T follicular helper cell (primary cell): ENCODE data around the gene STYXL2.

Experiments
- DNase-seq: peaks from one replicate; pipeline ENCODE4 v3.0.0-alpha.2; 2020; ENCODE audit warnings: low read depth
- total RNA-seq, 2 experiments: gene quantifications; one replicate each; lab custom pipeline; 2026; lab: John Stamatoyannopoulos, UW

STYXL2 gene
- 0 reads per million in 2 experiments for total RNA-seq

GRCh38 chr1:167093846-167094516 lies at the start of gene STYXL2:
Gene STYXL2, plus strand, starts transcription at chr1:167094075. Its CDS starts 775 bp downstream, at chr1:167094850.
- no peak for DNase-seq

GRCh38 chr1:167051907-167052306 lies 42.0 kb upstream of the STYXL2 start:
- no peak for DNase-seq

GRCh38 chr1:167052389-167052788 lies 41.5 kb upstream of the STYXL2 start:
- DNase-seq, result no peak

GRCh38 chr1:167054531-167054930 lies 39.3 kb upstream of the STYXL2 start:
- DNase-seq, result no peak

GRCh38 chr1:167054946-167055630 lies 38.8 kb upstream of the STYXL2 start:
- no peak for DNase-seq

GRCh38 chr1:167056529-167057231 lies 37.2 kb upstream of the STYXL2 start:
- no peak for DNase-seq

GRCh38 chr1:167057241-167057688 lies 36.6 kb upstream of the STYXL2 start:
- DNase-seq, result no peak

GRCh38 chr1:167059045-167059808 lies 34.6 kb upstream of the STYXL2 start:
- DNase-seq, result peak; percentile 55

- DNase-seq, result no peak
Observed at GRCh38 chr1:167059809-167060107, 34.1 kb upstream of the STYXL2 start.

GRCh38 chr1:167060141-167061072 lies 33.5 kb upstream of the STYXL2 start:
- DNase-seq, result no peak

- DNase-seq, result no peak
Observed at GRCh38 chr1:167061073-167061464, 32.8 kb upstream of the STYXL2 start.

- DNase-seq, result no peak
Observed at GRCh38 chr1:167064621-167065020, 29.3 kb upstream of the STYXL2 start.

- no peak for DNase-seq
Observed at GRCh38 chr1:167065471-167065870, 28.4 kb upstream of the STYXL2 start.

GRCh38 chr1:167066333-167067122 lies 27.3 kb upstream of the STYXL2 start:
- peak; percentile 69 for DNase-seq

- no peak for DNase-seq
Observed at GRCh38 chr1:167067904-167068303, 26.0 kb upstream of the STYXL2 start.

- DNase-seq, result no peak
Observed at GRCh38 chr1:167068761-167069160, 25.1 kb upstream of the STYXL2 start.

GRCh38 chr1:167071286-167071685 lies 22.6 kb upstream of the STYXL2 start:
- DNase-seq, result no peak

GRCh38 chr1:167076136-167076710 lies 17.7 kb upstream of the STYXL2 start:
- no peak for DNase-seq

- no peak for DNase-seq
Observed at GRCh38 chr1:167077128-167077867, 16.6 kb upstream of the STYXL2 start.
